K562 (cell line): ENCODE results near the gene SCAMP1. TPM values are rescaled to one million over a fixed set of nuclear protein-coding genes. Genes with fewer than 3 reads are reported as not detected.
A peak's percentile ranks its signal among the peaks of the same experiment; 100 is the strongest.

ENCODE experiments used
- MEIS2 ChIP-seq: fragments of 450-650 bp; IDR thresholded peaks from 2 replicates; pipeline ENCODE4 v1.6.1; 2014; ENCODE audit warnings: mild to moderate bottlenecking; ENCODE audit not compliant: partially characterized antibody
- PTRF ChIP-seq: fragments of 450-650 bp; IDR thresholded peaks from 2 replicates; pipeline ENCODE4 v1.6.1; 2016; ENCODE audit warnings: mild to moderate bottlenecking, missing genetic modification characterization, missing compliant biosample characterization
- TCF3 ChIP-seq: sonication (generic); formaldehyde crosslinking; IDR thresholded peaks from 2 replicates; pipeline ENCODE4 v1.4.0; 2020; ENCODE audit warnings: mild to moderate bottlenecking, missing genetic modification reagents
- TEAD4 ChIP-seq, 2 experiments: sonication (generic) in 1 of 2; formaldehyde crosslinking in 1 of 2; IDR thresholded peaks; 2 replicates each; pipeline versions ENCODE4 v1.6.1 to v1.8.0; 2012 to 2022; ENCODE audit warnings: borderline replicate concordance in 1 of 2, inconsistent platforms in 1 of 2, low read length in 1 of 2, mild to moderate bottlenecking in 1 of 2, missing genetic modification reagents in 1 of 2
- polyA plus RNA-seq, 8 experiments: library from polyadenylated mRNA; depleted of rRNA in 4 of 8; stranded (reverse) in 5 of 8; unstranded in 3 of 8; fragments of >200 nt; fragmentation: Nextera tagmentation in 2 of 8; fragmentation: Illumina TruSeq in 1 of 8; extraction: Ambion mirVana in 2 of 8; extraction: Trizol in 1 of 8; gene quantifications; 2 replicates each; pipeline versions ENCODE4 v1.2.1 to v1.2.3, GENCODE V29; 2011 to 2014; ENCODE audit warnings: inconsistent platforms in 1 of 8, missing spikeins in 1 of 8
- total RNA-seq, 7 experiments: library from RNA; depleted of rRNA in 6 of 7; stranded (reverse); fragments of >200 nt in 6 of 7; fragmentation: Illumina TruSeq in 2 of 7; extraction: Trizol in 2 of 7; gene quantifications; 2 replicates each; pipeline versions ENCODE4 v1.2.1 to v1.2.3, GENCODE V29; 2011 to 2021; ENCODE audit warnings: low replicate concordance in 1 of 7
- TF ChIP-seq, protein P1 (sequence below), 2 experiments: IDR thresholded peaks in 1 of 2; conservative IDR thresholded peaks in 1 of 2; 2 replicates each; pipeline ENCODE4 v1.6.1; 2016; ENCODE audit warnings: low read depth in 2 of 2, mild to moderate bottlenecking in 1 of 2, missing compliant biosample characterization in 1 of 2, missing genetic modification characterization in 1 of 2, moderate library complexity in 1 of 2
- TF ChIP-seq, protein P2 (sequence below): fragments of 200-800 bp; sonication (Bioruptor generic); IDR thresholded peaks from 2 replicates; pipeline ENCODE4 v1.6.1; 2017; ENCODE audit warnings: missing genetic modification characterization, missing compliant biosample characterization

Gene SCAMP1
- total and polyA plus RNA-seq, 9 of the 15 experiments (the other 6 are each of a cell fraction or from before 2014, with no cell fraction given): 5.4 to 23.9 (median 13.8) TPM

DNA sequence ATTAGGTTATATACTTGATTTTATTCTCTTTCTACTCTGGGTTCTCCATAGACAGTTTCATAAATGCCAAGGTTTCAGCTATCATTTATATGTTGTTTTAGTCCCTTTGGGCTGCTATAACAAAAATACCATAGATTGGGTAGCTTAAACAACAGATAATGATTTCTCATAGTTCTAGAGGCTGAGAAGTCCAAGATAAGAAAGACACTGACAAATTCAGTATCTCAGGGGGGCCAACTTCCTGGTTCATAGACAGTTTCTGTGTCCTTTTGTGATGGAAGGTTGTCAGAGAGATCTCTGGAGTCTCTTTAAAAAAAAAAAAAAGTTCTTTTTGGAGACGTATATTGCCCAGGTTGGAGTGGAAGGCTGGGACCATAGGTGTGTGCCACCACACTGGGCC lies 113.3 kb downstream of the SCAMP1 start (continued):
- TF ChIP-seq, protein P1, sequence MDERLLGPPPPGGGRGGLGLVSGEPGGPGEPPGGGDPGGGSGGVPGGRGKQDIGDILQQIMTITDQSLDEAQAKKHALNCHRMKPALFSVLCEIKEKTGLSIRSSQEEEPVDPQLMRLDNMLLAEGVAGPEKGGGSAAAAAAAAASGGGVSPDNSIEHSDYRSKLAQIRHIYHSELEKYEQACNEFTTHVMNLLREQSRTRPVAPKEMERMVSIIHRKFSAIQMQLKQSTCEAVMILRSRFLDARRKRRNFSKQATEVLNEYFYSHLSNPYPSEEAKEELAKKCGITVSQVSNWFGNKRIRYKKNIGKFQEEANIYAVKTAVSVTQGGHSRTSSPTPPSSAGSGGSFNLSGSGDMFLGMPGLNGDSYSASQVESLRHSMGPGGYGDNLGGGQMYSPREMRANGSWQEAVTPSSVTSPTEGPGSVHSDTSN (CRISPR knock-in tag; IDR thresholded peaks at IDR 0.05; ENCODE audit: low read depth): no peak
- TF ChIP-seq, protein P1 (tag; conservative IDR thresholded peaks at IDR 0.05; ENCODE audit: low read depth): peak; percentile 31; the same call in 1 of the 2 replicates
- TF ChIP-seq PTRF (tag) (no peak), MEIS2 (peak; percentile 15), TCF3 (CRISPR knock-in tag) (peak; percentile 34), TEAD4 (IDR thresholded peaks at IDR 0.05; ENCODE audit: low read length) (peak; percentile 40; the same call in 1 of the 2 replicates), TEAD4 (CRISPR knock-in tag; IDR thresholded peaks at IDR 0.05; ENCODE audit: borderline replicate concordance) (no peak)
- TF ChIP-seq, protein P2, sequence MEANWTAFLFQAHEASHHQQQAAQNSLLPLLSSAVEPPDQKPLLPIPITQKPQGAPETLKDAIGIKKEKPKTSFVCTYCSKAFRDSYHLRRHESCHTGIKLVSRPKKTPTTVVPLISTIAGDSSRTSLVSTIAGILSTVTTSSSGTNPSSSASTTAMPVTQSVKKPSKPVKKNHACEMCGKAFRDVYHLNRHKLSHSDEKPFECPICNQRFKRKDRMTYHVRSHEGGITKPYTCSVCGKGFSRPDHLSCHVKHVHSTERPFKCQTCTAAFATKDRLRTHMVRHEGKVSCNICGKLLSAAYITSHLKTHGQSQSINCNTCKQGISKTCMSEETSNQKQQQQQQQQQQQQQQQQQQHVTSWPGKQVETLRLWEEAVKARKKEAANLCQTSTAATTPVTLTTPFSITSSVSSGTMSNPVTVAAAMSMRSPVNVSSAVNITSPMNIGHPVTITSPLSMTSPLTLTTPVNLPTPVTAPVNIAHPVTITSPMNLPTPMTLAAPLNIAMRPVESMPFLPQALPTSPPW (CRISPR knock-in tag): peak; percentile 53
